SK-N-SH (cell line): ENCODE measurements around the gene SCAF1. TPM values are rescaled to one million over a fixed set of nuclear protein-coding genes. Genes with fewer than 3 reads are reported as not detected.

Source experiments
- CTCF ChIA-PET: fragments of 300-600, 350-600 bp; formaldehyde crosslinking; extraction: SDS; loops from one replicate; lab custom pipeline; 2021; lab: Yijun Ruan, JAX
- POLR2A ChIA-PET: fragments of 350-600 bp; sonication (Branson Sonifier 250); formaldehyde crosslinking; extraction: SDS; loops from one replicate; lab custom pipeline; 2020; ENCODE audit warnings: antibody characterized with exemption, inconsistent platforms; lab: Yijun Ruan, JAX
- DNase-seq: peaks from one replicate; pipeline ENCODE4 v3.0.0; 2012
- H2AFZ ChIP-seq: fragments of 200-600 bp; sonication (generic); 2 replicates; pipeline ENCODE4 v1.8.1; 2016; ENCODE audit warnings: antibody characterized with exemption, mild to moderate bottlenecking, low read depth
- H3F3A ChIP-seq: fragments of 200-600 bp; sonication (generic); replicated peaks from 2 replicates; pipeline ENCODE3; 2016; ENCODE audit warnings: antibody characterized with exemption, mild to moderate bottlenecking; ENCODE audit not compliant: insufficient read depth
- H3K27ac ChIP-seq, 2 experiments: fragments of 200-500 bp in 1 of 2; fragments of 200-600 bp in 1 of 2; sonication (Bioruptor generic) in 1 of 2; sonication (generic), shearing (Covaris generic) in 1 of 2; 2 replicates each; pipeline versions ENCODE4 v1.5.1 to v1.6.1; 2014 to 2016; ENCODE audit warnings: low read depth in 2 of 2, inconsistent platforms in 1 of 2, low read length in 1 of 2, mild to moderate bottlenecking in 1 of 2, mixed read lengths in 1 of 2
- H3K27me3 ChIP-seq: fragments of 200-600 bp; sonication (generic), shearing (Covaris generic); 2 replicates; pipeline ENCODE4 v1.6.1; 2016; ENCODE audit warnings: mixed run types; ENCODE audit not compliant: insufficient read depth
- H3K36me3 ChIP-seq, 2 experiments: fragments of 200-500 bp in 1 of 2; fragments of 200-600 bp in 1 of 2; sonication (Bioruptor generic) in 1 of 2; sonication (generic) in 1 of 2; replicated peaks in 1 of 2; 2 replicates each; pipeline versions ENCODE3 to v1.5.1; 2014 to 2016; ENCODE audit warnings: low read length in 1 of 2, mild to moderate bottlenecking in 1 of 2; ENCODE audit not compliant: insufficient read depth in 2 of 2, control insufficient read depth in 1 of 2
- H3K4me1 ChIP-seq, 2 experiments: fragments of 200-500 bp in 1 of 2; fragments of 200-600 bp in 1 of 2; sonication (Bioruptor generic) in 1 of 2; sonication (generic), shearing (Covaris generic) in 1 of 2; 2 replicates each; pipeline versions ENCODE4 v1.5.1 to v1.6.1; 2014 to 2016; ENCODE audit warnings: low read depth in 1 of 2, low read length in 1 of 2, mixed run types in 1 of 2; ENCODE audit not compliant: insufficient read depth in 2 of 2, control insufficient read depth in 1 of 2
- H3K4me2 ChIP-seq: fragments of 200-600 bp; sonication (generic), shearing (Covaris generic); 2 replicates; pipeline ENCODE4 v1.6.1; 2017; ENCODE audit warnings: mixed run types
- H3K4me3 ChIP-seq, 2 experiments: fragments of 200-500 bp in 1 of 2; fragments of 200-600 bp in 1 of 2; sonication (Bioruptor generic) in 1 of 2; sonication (generic), shearing (Covaris generic) in 1 of 2; 2 replicates each; pipeline versions ENCODE4 v1.5.1 to v1.8.1; 2014 to 2016; ENCODE audit warnings: low read depth in 2 of 2, inconsistent platforms in 1 of 2, low read length in 1 of 2, mild to moderate bottlenecking in 1 of 2, mixed read lengths in 1 of 2, moderate library complexity in 1 of 2
- H3K79me2 ChIP-seq: fragments of 200-600 bp; sonication (generic); 2 replicates; pipeline ENCODE4 v1.8.1; 2017; ENCODE audit warnings: mild to moderate bottlenecking; ENCODE audit not compliant: insufficient read depth
- H3K9ac ChIP-seq: fragments of 200-600 bp; sonication (generic); 2 replicates; pipeline ENCODE4 v1.6.1; 2017; ENCODE audit warnings: mixed run types
- H3K9me2 ChIP-seq: fragments of 200-600 bp; sonication (generic); 2 replicates; pipeline ENCODE4 v1.6.1; 2017; ENCODE audit warnings: mixed run types
- H3K9me3 ChIP-seq: fragments of 200-600 bp; sonication (generic); 2 replicates; pipeline ENCODE4 v1.6.1; 2017; ENCODE audit warnings: mixed run types, mild to moderate bottlenecking, moderate library complexity
- H4K20me1 ChIP-seq: fragments of 200-600 bp; sonication (generic); 2 replicates; pipeline ENCODE4 v1.6.1; 2017; ENCODE audit warnings: mild to moderate bottlenecking, mixed run types; ENCODE audit not compliant: insufficient read depth
- EZH2phosphoT487 ChIP-seq: fragments of 200-600 bp; sonication (generic); IDR thresholded peaks from 2 replicates; pipeline ENCODE4 v1.6.1; 2017; ENCODE audit warnings: low read depth, mixed run types, mild to moderate bottlenecking, antibody characterized with exemption, moderate library complexity, borderline replicate concordance
- GATA2 ChIP-seq: sonication (generic); formaldehyde crosslinking; IDR thresholded peaks from 2 replicates; pipeline ENCODE4 v1.5.0; 2020; ENCODE audit warnings: mild to moderate bottlenecking, missing genetic modification reagents
- IRF3 ChIP-seq: fragments of 150-350 bp; IDR thresholded peaks from 2 replicates; pipeline ENCODE4 v1.6.1; 2016; ENCODE audit warnings: mild to moderate bottlenecking, low read depth, low read length
- MEF2A ChIP-seq: IDR thresholded peaks from 2 replicates; pipeline ENCODE4 v1.4.0; 2012; ENCODE audit warnings: low read depth, borderline replicate concordance
- NFIC ChIP-seq: IDR thresholded peaks from 2 replicates; pipeline ENCODE4 v1.4.0; 2012; ENCODE audit warnings: borderline replicate concordance
- NRF1 ChIP-seq: IDR thresholded peaks from 2 replicates; pipeline ENCODE4 v1.6.1; 2012; ENCODE audit warnings: low read depth, mild to moderate bottlenecking, low read length
- POLR2AphosphoS5 ChIP-seq: IDR thresholded peaks from 2 replicates; pipeline ENCODE4 v1.6.1; 2012; ENCODE audit warnings: low read depth, low read length
- TCF12 ChIP-seq: IDR thresholded peaks from 2 replicates; pipeline ENCODE4 v1.4.0; 2012
- USF1 ChIP-seq: IDR thresholded peaks from 2 replicates; pipeline ENCODE4 v1.4.0; 2012; ENCODE audit warnings: low read depth, borderline replicate concordance
- YY1 ChIP-seq: IDR thresholded peaks from 2 replicates; pipeline ENCODE4 v1.4.0; 2012; ENCODE audit warnings: low read depth, mild to moderate bottlenecking
- WGBS: methylation state at CpG from one replicate; pipeline ENCODE4 v1.1.6; 2017; ENCODE audit warnings: low lambda C conversion rate; 5-methylcytosine and 5-hydroxymethylcytosine counted together
- polyA plus RNA-seq, 3 experiments: library from polyadenylated mRNA; depleted of rRNA; stranded (reverse); fragments of >200 nt; gene quantifications; 2 replicates each; pipeline ENCODE4 v1.2.3, GENCODE V29; 2012
- TF ChIP-seq, protein P1 (sequence below): fragments of 200-600 bp; sonication (generic); IDR thresholded peaks from 2 replicates; pipeline ENCODE4 v1.6.1; 2017; ENCODE audit warnings: antibody characterized with exemption, mild to moderate bottlenecking, moderate library complexity

Gene SCAF1
- polyA plus RNA-seq, 1 of the 3 experiments (the other 2 are of a cell fraction) = 9.5 TPM

- Histone ChIP-seq H3K9ac (no peak overlapping the region), H3F3A (peaks cover 20% of the 10 kb centered on the region), H3K27me3 (no peaks in the 10 kb centered on the region), H3K9me3 (no peaks in the 10 kb centered on the region), H2AFZ (no peak overlapping the region), H3K4me1 (peaks cover 0 to 12% of the 10 kb centered on the region in 2 experiments; a peak in 1 of 4 replicates), H3K4me3 (no peak overlapping the region), H3K79me2 (peaks cover 76% of the 10 kb centered on the region), H3K36me3 (peaks cover 32 to 56% of the 10 kb centered on the region in 2 experiments), H3K4me2 (no peak overlapping the region), H3K9me2 (no peaks in the 10 kb centered on the region), H3K27ac (no peak overlapping the region), H4K20me1 (peaks cover 50% of the 10 kb centered on the region)
- POLR2A ChIA-PET = no interaction called here
- no peak for TF ChIP-seq NFIC
- DNase-seq = no peak
- CTCF ChIA-PET = interaction anchor here (0.8 to 1.8 kb wide), 4 partner anchors 44 to 82 kb away, joined by 3 to 8 read pairs (median 4); partner anchors contain the start of gene RRAS
- 94% methylated on average over 19 of the region's 32 CpGs for WGBS
These were observed 46.1 kb upstream of the SCAF1 start for GRCh38 chr19:49595819-49596404.

DNA sequence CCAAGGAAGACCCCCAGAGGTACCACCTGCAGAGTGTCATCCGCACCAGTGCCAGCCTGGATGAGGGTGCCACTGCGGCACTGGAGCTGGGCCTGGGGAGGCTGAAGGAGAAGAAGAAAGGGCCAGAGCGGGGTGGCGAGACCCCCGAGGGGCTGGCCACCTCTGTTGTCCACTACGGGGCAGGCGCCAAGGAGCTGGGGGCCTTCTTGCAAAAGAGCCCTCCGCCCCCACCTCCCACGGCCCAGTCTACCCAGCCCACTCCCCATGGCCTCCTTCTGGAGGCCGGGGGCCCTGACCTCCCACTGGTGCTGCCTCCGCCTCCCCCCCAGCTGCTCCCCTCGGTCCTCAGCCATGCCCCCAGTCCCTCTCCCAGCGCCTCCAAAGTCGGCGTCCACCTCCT, 45.6 kb upstream of the SCAF1 start:
- Histone ChIP-seq H3K4me1 (peaks cover 0 to 12% of the 10 kb centered on the region in 2 experiments; a peak in 1 of 4 replicates), H3K4me2 (no peak overlapping the region), H4K20me1 (peaks cover 50% of the 10 kb centered on the region), H3F3A (peaks cover 20% of the 10 kb centered on the region), H3K27me3 (no peaks in the 10 kb centered on the region), H3K79me2 (peaks cover 79% of the 10 kb centered on the region), H3K9me3 (no peaks in the 10 kb centered on the region), H3K9me2 (no peaks in the 10 kb centered on the region), H3K36me3 (peaks cover 32 to 59% of the 10 kb centered on the region in 2 experiments), H3K4me3 (no peak overlapping the region), H2AFZ (no peak overlapping the region), H3K27ac (no peak overlapping the region), H3K9ac (no peak overlapping the region)
- WGBS = 98% methylated on average over 12 of the region's 15 CpGs
- DNase-seq = no peak
- TF ChIP-seq GATA2 = no peak
- TF ChIP-seq TCF12 = no peak
- TF ChIP-seq IRF3 = no peak
- TF ChIP-seq EZH2phosphoT487 = no peak
- TF ChIP-seq, protein P1, sequence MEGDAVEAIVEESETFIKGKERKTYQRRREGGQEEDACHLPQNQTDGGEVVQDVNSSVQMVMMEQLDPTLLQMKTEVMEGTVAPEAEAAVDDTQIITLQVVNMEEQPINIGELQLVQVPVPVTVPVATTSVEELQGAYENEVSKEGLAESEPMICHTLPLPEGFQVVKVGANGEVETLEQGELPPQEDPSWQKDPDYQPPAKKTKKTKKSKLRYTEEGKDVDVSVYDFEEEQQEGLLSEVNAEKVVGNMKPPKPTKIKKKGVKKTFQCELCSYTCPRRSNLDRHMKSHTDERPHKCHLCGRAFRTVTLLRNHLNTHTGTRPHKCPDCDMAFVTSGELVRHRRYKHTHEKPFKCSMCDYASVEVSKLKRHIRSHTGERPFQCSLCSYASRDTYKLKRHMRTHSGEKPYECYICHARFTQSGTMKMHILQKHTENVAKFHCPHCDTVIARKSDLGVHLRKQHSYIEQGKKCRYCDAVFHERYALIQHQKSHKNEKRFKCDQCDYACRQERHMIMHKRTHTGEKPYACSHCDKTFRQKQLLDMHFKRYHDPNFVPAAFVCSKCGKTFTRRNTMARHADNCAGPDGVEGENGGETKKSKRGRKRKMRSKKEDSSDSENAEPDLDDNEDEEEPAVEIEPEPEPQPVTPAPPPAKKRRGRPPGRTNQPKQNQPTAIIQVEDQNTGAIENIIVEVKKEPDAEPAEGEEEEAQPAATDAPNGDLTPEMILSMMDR = no peak
- TF ChIP-seq MEF2A = no peak
- TF ChIP-seq NRF1 = no peak
- TF ChIP-seq USF1 = no peak
- no peak for TF ChIP-seq POLR2AphosphoS5
- no peak for TF ChIP-seq YY1
- ChIA-PET POLR2A (no interaction called here), CTCF (interaction anchor here (0.9 to 1.8 kb wide), 2 partner anchors 76 to 81 kb away, joined by 3 to 8 read pairs; no protein-coding TSS in a partner anchor)
